DMS79 treated with DMSO at 0.1 percent for 48 hours (cell line): ENCODE measurements around the gene STKLD1.

Source experiments
- DNase-seq: peaks from one replicate; lab custom pipeline; 2025; lab: John Stamatoyannopoulos, UW

The STKLD1 gene

GRCh38 chr9:133345596-133345995, 30.6 kb upstream of the STKLD1 start:
- no peak for DNase-seq

GRCh38 chr9:133346021-133346785, 30.0 kb upstream of the STKLD1 start:
- DNase-seq, result no peak

GRCh38 chr9:133347515-133347984, 28.6 kb upstream of the STKLD1 start:
- peak; percentile 24 for DNase-seq

GRCh38 chr9:133347985-133348717, 28.0 kb upstream of the STKLD1 start, which contains the start of the genes MED22 and RPL7A:
Gene MED22 (minus strand): TSS chr9:133348131. CDS start chr9:133346662, 1,469 bp downstream.
Gene RPL7A (plus strand): TSS chr9:133348218. CDS start chr9:133348244, 26 bp downstream.
- DNase-seq, result peak; percentile 94

- DNase-seq, result no peak
Observed at GRCh38 chr9:133348718-133349573, 27.2 kb upstream of the STKLD1 start.

- no peak for DNase-seq
Observed at GRCh38 chr9:133349965-133350616, 26.1 kb upstream of the STKLD1 start.

GRCh38 chr9:133351526-133351907, 24.6 kb upstream of the STKLD1 start:
- DNase-seq, result no peak

GRCh38 chr9:133351908-133352634, 24.1 kb upstream of the STKLD1 start:
- no peak for DNase-seq

GRCh38 chr9:133352635-133353340, 23.4 kb upstream of the STKLD1 start:
- DNase-seq, result no peak

- no peak for DNase-seq
Observed at GRCh38 chr9:133353548-133353947, 22.6 kb upstream of the STKLD1 start.

GRCh38 chr9:133354766-133355165, 21.4 kb upstream of the STKLD1 start:
- DNase-seq, result no peak

- no peak for DNase-seq
Observed at GRCh38 chr9:133355881-133356357, 20.2 kb upstream of the STKLD1 start.

GRCh38 chr9:133356391-133357091, 19.6 kb upstream of the STKLD1 start, which contains the start of the genes SURF1 and SURF2:
Gene SURF1 (minus strand): TSS chr9:133356487. CDS start chr9:133356453, 34 bp downstream.
Gene SURF2 (plus strand): TSS chr9:133356550. CDS start chr9:133356593, 43 bp downstream.
- DNase-seq, result peak; percentile 66

GRCh38 chr9:133357656-133358055, 18.5 kb upstream of the STKLD1 start:
- no peak for DNase-seq

- DNase-seq, result no peak
Observed at GRCh38 chr9:133359399-133360175, 16.6 kb upstream of the STKLD1 start.

- DNase-seq, result no peak
Observed at GRCh38 chr9:133360400-133361393, 15.5 kb upstream of the STKLD1 start.

- no peak for DNase-seq
Observed at GRCh38 chr9:133361507-133362092, 14.6 kb upstream of the STKLD1 start.
